ENCODE results near the gene FAIM2. TPM values are rescaled to one million over a fixed set of nuclear protein-coding genes. Genes with fewer than 3 reads are reported as not detected.

Gene FAIM2
- total RNA-seq, 1 experiment from 2014 or later, result 0.49 TPM

DNA sequence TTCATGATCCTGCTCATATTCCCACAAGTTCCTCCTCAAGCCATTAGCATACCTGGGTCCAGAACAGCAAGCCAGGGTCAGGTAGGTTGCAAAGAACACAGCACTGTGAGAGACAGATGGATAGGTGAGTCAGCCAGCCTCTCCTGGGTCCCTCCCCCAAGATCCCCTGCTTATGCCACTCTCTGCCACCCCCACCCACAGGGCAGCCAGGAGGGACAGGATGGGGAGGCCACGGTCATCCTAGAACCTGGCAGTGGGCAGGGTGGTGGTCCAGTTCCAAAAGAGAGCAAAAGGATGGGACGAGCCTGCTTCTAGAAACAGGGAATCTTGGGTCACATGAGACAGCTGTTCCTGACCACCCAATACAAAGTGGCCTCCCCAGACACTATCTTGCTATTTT lies 12.7 kb downstream of the FAIM2 start:
- Histone ChIP-seq H3K4me1 (ENCODE audit: control insufficient read depth, insufficient read depth, low read length) (no peaks in the 10 kb centered on the region; the same call in 1 of the 2 replicates), H3K27ac (ENCODE audit: low read length) (no peak overlapping the region), H3K36me3 (ENCODE audit: control insufficient read depth, insufficient read depth, low read length) (no peaks in the 10 kb centered on the region), H3K4me3 (ENCODE audit: low read depth in 2 of 2, low read length in 2 of 2) (no peak overlapping the region), H3K27me3 (ENCODE audit: control insufficient read depth, insufficient read depth, low read length) (no peaks in the 10 kb centered on the region), H3K9me3 (ENCODE audit: control insufficient read depth, insufficient read depth, low read depth, low read length) (no peaks in the 10 kb centered on the region)
- TF ChIP-seq POLR2AphosphoS5 (IDR thresholded peaks at IDR 0.05; ENCODE audit: low read depth, low read length) (no peak), SIN3A (IDR thresholded peaks at IDR 0.05; ENCODE audit: borderline replicate concordance, insufficient read depth, low read depth, low read length) (no peak), TCF7L2 (IDR thresholded peaks at IDR 0.05; ENCODE audit: low read depth, low read length) (no peak)
- TF ChIP-seq, protein P1, sequence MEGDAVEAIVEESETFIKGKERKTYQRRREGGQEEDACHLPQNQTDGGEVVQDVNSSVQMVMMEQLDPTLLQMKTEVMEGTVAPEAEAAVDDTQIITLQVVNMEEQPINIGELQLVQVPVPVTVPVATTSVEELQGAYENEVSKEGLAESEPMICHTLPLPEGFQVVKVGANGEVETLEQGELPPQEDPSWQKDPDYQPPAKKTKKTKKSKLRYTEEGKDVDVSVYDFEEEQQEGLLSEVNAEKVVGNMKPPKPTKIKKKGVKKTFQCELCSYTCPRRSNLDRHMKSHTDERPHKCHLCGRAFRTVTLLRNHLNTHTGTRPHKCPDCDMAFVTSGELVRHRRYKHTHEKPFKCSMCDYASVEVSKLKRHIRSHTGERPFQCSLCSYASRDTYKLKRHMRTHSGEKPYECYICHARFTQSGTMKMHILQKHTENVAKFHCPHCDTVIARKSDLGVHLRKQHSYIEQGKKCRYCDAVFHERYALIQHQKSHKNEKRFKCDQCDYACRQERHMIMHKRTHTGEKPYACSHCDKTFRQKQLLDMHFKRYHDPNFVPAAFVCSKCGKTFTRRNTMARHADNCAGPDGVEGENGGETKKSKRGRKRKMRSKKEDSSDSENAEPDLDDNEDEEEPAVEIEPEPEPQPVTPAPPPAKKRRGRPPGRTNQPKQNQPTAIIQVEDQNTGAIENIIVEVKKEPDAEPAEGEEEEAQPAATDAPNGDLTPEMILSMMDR (IDR thresholded peaks at IDR 0.05), result no peak
- TF ChIP-seq, protein P2, sequence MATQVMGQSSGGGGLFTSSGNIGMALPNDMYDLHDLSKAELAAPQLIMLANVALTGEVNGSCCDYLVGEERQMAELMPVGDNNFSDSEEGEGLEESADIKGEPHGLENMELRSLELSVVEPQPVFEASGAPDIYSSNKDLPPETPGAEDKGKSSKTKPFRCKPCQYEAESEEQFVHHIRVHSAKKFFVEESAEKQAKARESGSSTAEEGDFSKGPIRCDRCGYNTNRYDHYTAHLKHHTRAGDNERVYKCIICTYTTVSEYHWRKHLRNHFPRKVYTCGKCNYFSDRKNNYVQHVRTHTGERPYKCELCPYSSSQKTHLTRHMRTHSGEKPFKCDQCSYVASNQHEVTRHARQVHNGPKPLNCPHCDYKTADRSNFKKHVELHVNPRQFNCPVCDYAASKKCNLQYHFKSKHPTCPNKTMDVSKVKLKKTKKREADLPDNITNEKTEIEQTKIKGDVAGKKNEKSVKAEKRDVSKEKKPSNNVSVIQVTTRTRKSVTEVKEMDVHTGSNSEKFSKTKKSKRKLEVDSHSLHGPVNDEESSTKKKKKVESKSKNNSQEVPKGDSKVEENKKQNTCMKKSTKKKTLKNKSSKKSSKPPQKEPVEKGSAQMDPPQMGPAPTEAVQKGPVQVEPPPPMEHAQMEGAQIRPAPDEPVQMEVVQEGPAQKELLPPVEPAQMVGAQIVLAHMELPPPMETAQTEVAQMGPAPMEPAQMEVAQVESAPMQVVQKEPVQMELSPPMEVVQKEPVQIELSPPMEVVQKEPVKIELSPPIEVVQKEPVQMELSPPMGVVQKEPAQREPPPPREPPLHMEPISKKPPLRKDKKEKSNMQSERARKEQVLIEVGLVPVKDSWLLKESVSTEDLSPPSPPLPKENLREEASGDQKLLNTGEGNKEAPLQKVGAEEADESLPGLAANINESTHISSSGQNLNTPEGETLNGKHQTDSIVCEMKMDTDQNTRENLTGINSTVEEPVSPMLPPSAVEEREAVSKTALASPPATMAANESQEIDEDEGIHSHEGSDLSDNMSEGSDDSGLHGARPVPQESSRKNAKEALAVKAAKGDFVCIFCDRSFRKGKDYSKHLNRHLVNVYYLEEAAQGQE (IDR thresholded peaks at IDR 0.05; ENCODE audit: insufficient read depth in 1 of 2, low read depth in 2 of 2, low read length in 1 of 2), result no peak
- DNase-seq (ENCODE audit: low read depth, low spot score) (no peak), ATAC-seq (no peak)
- BruUV-seq (replicated peaks), result no TSS peak
- POLR2A ChIA-PET, result no interaction called here
- intact Hi-C loops (cut with micrococcal nuclease; ENCODE audit: unreplicated experiment), result no loop called here
- in situ Hi-C loops (cut with HindIII; ENCODE audit: low pct_unique_long_range_greater_than_20kb, low sequenced_read_pairs), result no loop called here
- CTCF ChIA-PET, result interaction anchor here (0.5 kb wide), 1 partner anchor 418 kb away, joined by 3 read pairs; no protein-coding TSS in a partner anchor

DNA sequence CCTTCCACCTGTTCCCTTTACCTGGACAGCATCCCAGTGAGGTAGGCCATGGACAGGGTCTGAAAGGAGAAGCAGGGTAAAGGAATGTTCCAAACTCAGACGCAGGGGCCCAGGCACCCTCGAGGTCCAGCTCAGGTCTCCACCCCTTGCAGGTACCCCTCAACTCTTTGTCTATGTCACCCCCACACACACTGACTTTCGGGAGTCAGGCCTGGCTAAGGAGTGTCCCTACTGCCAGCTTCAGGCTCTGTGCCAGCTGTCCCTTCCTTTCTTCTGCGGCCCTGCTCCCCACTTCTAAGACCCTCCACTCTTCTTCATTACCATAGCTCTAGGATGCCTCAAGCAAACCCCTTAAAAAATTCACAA lies 13.6 kb downstream of the FAIM2 start:
- CTCF ChIA-PET, result no interaction called here
- ATAC-seq (no peak), DNase-seq (ENCODE audit: low read depth, low spot score) (no peak)
- BruUV-seq (replicated peaks), result no TSS peak
- H3K36me3 ChIP-seq (ENCODE audit: control insufficient read depth, insufficient read depth, low read length), result no peaks in the 10 kb centered on the region
- intact Hi-C loops (cut with micrococcal nuclease; ENCODE audit: unreplicated experiment), result no loop called here
- in situ Hi-C loops (cut with HindIII; ENCODE audit: low pct_unique_long_range_greater_than_20kb, low sequenced_read_pairs), result no loop called here
- no peaks in the 10 kb centered on the region for H3K9me3 ChIP-seq (ENCODE audit: control insufficient read depth, insufficient read depth, low read depth, low read length)
- no peak overlapping the region for H3K27ac ChIP-seq (ENCODE audit: low read length)
- POLR2A ChIA-PET, result no interaction called here
- no peaks in the 10 kb centered on the region for H3K27me3 ChIP-seq (ENCODE audit: control insufficient read depth, insufficient read depth, low read length)
- no peaks in the 10 kb centered on the region; the same call in 1 of the 2 replicates for H3K4me1 ChIP-seq (ENCODE audit: control insufficient read depth, insufficient read depth, low read length)
- TF ChIP-seq SIN3A (IDR thresholded peaks at IDR 0.05; ENCODE audit: borderline replicate concordance, insufficient read depth, low read depth, low read length) (no peak), TCF7L2 (IDR thresholded peaks at IDR 0.05; ENCODE audit: low read depth, low read length) (no peak), POLR2AphosphoS5 (IDR thresholded peaks at IDR 0.05; ENCODE audit: low read depth, low read length) (no peak)
- TF ChIP-seq, protein P2 (IDR thresholded peaks at IDR 0.05; ENCODE audit: insufficient read depth in 1 of 2, low read depth in 2 of 2, low read length in 1 of 2), result no peak
- TF ChIP-seq, protein P1 (IDR thresholded peaks at IDR 0.05), result no peak
- H3K4me3 ChIP-seq (ENCODE audit: low read depth in 2 of 2, low read length in 2 of 2), result no peak overlapping the region

All from Panc1 (cell line).